Transverse colon (tissue), 4 donors: ENCODE results near the gene PPCS. TPM values are rescaled to one million over a fixed set of nuclear protein-coding genes. Genes with fewer than 3 reads are reported as not detected.
A peak's percentile ranks its signal among the peaks of the same experiment; 100 is the strongest.

Experiments used
- DNase-seq: peaks from one replicate; pipeline ENCODE4 v3.0.0-alpha.2; 2019
- H3K27ac ChIP-seq, 4 donors: fragments of 200-600 bp; sonication (generic); 2 replicates each; pipeline ENCODE4 v1.5.1; 2016 to 2018; ENCODE audit warnings: inconsistent platforms in 4 of 4
- H3K27me3 ChIP-seq: fragments of 200-600 bp; sonication (generic); 2 replicates; pipeline ENCODE4 v1.5.1; 2017; ENCODE audit warnings: inconsistent platforms
- H3K36me3 ChIP-seq, 4 donors: fragments of 200-600 bp; sonication (generic); 2 replicates each; pipeline ENCODE4 v1.5.1; 2017 to 2019; ENCODE audit warnings: inconsistent platforms in 4 of 4
- H3K4me1 ChIP-seq, 4 donors: fragments of 200-600 bp; sonication (generic); 2 replicates each; pipeline ENCODE4 v1.5.1; 2017 to 2020; ENCODE audit warnings: inconsistent platforms in 4 of 4
- H3K4me3 ChIP-seq, 4 donors: fragments of 200-600 bp; sonication (generic); 1 replicate in 1 of 4; 2 replicates in 3 of 4; pipeline versions ENCODE4 v1.5.1 to v1.6.1; 2017 to 2019; ENCODE audit warnings: inconsistent platforms in 4 of 4
- H3K9me3 ChIP-seq, 2 donors: fragments of 200-600 bp; sonication (generic); 2 replicates each; pipeline ENCODE4 v1.5.1; 2017 to 2019; ENCODE audit warnings: inconsistent platforms in 2 of 2
- EP300 ChIP-seq: sonication (generic); formaldehyde crosslinking; IDR thresholded peaks from one replicate; pipeline ENCODE4 v1.6.1; 2017; ENCODE audit warnings: antibody characterized with exemption, low read depth
- POLR2A ChIP-seq: fragments of 450-650 bp; IDR thresholded peaks from one replicate; pipeline ENCODE4 v1.6.1; 2016; ENCODE audit warnings: antibody characterized with exemption, mild to moderate bottlenecking, moderate library complexity
- POLR2AphosphoS5 ChIP-seq, 3 donors: sonication (generic); formaldehyde crosslinking; IDR thresholded peaks; one replicate each; pipeline ENCODE4 v1.6.1; 2016; ENCODE audit warnings: antibody characterized with exemption in 3 of 3
- WGBS, 2 donors: methylation state at CpG; one replicate each; pipeline ENCODE4 v1.1.5; 2018; ENCODE audit warnings: low coverage in 1 of 2; 5-methylcytosine and 5-hydroxymethylcytosine counted together
- in situ Hi-C, 4 donors: fragments of 200-750 bp; cut with MboI; loops; one replicate each; pipeline versions ENCODE4 v1.15.0 to v1.15.1; 2017; ENCODE audit warnings: low sequenced_read_pairs in 3 of 4, low pct_ligation_motif_present in 1 of 4, low pct_unique_long_range_greater_than_20kb in 1 of 4
- intact Hi-C: fragments of 100-400 bp; cut with DNase I; formaldehyde crosslinking; loops from one replicate; pipeline ENCODE4 v1.15.1; 2023; ENCODE audit warnings: low total_unique reads
- total RNA-seq, 4 donors: library from RNA; depleted of rRNA; stranded (reverse); fragments of >200 nt; gene quantifications; one replicate each; pipeline ENCODE4 v1.1.0, GENCODE V29; 2016
- TF ChIP-seq, protein P1 (sequence below), 5 experiments: fragments of 200-600 bp in 3 of 5; fragments of 450-650 bp in 2 of 5; sonication (generic) in 3 of 5; IDR thresholded peaks; 1 replicate in 2 of 5; 2 replicates in 3 of 5; pipeline ENCODE4 v1.5.1; 2016 to 2017; ENCODE audit warnings: antibody characterized with exemption in 5 of 5, inconsistent platforms in 3 of 5, mild to moderate bottlenecking in 2 of 5, moderate library complexity in 1 of 5

Gene PPCS
- total RNA-seq, 4 donors from 2014 or later: 14.3 to 105 (median 57.6) TPM

DNA sequence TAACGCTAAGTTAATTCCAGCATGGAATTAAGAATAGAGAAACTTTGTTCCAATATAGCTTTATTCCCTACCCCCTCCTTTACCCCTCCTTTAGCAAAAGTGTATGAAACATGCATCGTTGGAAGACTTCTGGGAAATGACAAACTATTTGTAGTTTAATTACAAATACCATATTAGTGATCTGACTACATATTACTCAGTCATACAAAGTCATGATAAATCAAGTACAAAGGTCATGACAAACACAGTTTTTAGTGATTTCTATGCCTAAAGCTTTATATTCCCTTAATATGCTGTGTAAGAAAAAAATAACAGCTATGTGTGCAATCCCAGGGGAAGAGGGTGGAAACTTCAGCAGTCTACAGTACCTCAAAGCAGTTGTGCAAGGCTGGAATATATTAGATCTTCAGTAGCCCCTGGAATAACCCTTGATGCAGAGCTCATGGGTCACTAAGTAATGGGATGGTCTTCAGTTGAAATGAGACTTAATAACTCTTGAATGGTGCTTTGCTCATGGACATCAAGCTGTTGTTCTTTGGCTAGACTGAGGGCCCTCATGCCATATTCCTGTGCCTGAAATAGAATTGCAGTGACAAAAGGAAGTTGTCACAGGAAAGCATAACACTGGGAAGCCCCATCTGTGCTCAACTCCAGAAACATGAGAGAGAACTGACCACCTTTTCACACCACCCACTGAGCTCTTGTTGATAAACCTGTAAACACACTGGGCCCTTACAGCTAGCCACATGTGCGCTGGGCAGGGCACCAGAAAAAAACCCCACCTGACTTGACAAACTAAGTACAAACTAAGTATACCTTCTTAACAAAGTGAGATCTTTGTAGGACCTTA is 25.8 kb upstream of the PPCS start:
- no peaks in the 10 kb centered on the region for H3K36me3 ChIP-seq
- H3K4me1 ChIP-seq: peaks cover 3 to 22% (median 9%) of the 10 kb centered on the region in 4 donors
- no peaks in the 10 kb centered on the region for H3K9me3 ChIP-seq
- TF ChIP-seq EP300: no peak
- no peak for TF ChIP-seq POLR2AphosphoS5 (IDR thresholded peaks at IDR 0.05)
- no peak for TF ChIP-seq POLR2A
- TF ChIP-seq, protein P1, sequence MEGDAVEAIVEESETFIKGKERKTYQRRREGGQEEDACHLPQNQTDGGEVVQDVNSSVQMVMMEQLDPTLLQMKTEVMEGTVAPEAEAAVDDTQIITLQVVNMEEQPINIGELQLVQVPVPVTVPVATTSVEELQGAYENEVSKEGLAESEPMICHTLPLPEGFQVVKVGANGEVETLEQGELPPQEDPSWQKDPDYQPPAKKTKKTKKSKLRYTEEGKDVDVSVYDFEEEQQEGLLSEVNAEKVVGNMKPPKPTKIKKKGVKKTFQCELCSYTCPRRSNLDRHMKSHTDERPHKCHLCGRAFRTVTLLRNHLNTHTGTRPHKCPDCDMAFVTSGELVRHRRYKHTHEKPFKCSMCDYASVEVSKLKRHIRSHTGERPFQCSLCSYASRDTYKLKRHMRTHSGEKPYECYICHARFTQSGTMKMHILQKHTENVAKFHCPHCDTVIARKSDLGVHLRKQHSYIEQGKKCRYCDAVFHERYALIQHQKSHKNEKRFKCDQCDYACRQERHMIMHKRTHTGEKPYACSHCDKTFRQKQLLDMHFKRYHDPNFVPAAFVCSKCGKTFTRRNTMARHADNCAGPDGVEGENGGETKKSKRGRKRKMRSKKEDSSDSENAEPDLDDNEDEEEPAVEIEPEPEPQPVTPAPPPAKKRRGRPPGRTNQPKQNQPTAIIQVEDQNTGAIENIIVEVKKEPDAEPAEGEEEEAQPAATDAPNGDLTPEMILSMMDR (IDR thresholded peaks at IDR 0.05): no peak
- no peak for DNase-seq
- H3K27me3 ChIP-seq: no peaks in the 10 kb centered on the region
- 82 to 100% methylated on average over 2 to 3 of the region's 3 CpGs for WGBS, 2 donors
- intact Hi-C loops: no loop called here
- H3K4me3 ChIP-seq: no peak overlapping the region
- in situ Hi-C loops: no loop called here
- H3K27ac ChIP-seq: peak overlapping the region; percentile 65 to 80 (median 76)

DNA sequence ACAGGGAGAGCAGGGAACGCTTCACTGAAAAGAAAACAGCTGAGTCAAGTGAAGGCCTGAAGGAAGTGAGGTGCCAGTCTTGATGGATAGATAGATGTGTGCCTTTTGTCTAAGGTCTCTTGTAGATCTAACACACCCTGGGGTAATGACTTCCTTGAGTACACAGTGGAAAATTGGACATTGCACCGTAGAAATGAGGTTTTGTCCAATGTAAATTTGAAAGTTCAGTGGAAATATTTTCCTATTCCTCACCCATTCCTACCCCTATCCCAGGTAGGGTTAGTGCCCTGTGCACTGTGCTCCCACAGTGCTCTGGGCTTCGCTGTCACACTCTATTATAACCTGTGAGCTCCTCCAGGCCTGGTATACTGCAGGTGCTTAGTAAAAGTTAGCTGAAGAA is 24.8 kb upstream of the PPCS start:
- Histone ChIP-seq H3K27me3 (no peaks in the 10 kb centered on the region), H3K4me3 (no peak overlapping the region), H3K4me1 (peaks cover 3 to 22% (median 9%) of the 10 kb centered on the region in 4 donors), H3K36me3 (no peaks in the 10 kb centered on the region), H3K9me3 (no peaks in the 10 kb centered on the region), H3K27ac (peak overlapping the region; percentile 65 to 80 (median 76))
- intact Hi-C loops (no loop called here), in situ Hi-C loops (no loop called here)
- TF ChIP-seq, protein P1 (IDR thresholded peaks at IDR 0.05): no peak
- TF ChIP-seq POLR2AphosphoS5 (IDR thresholded peaks at IDR 0.05): peak in 2 of 3 donors; percentile 43 to 68
- WGBS, 2 donors: 33 to 48% methylated on average over 3 of the region's 3 CpGs
- DNase-seq: peak; percentile 27

DNA sequence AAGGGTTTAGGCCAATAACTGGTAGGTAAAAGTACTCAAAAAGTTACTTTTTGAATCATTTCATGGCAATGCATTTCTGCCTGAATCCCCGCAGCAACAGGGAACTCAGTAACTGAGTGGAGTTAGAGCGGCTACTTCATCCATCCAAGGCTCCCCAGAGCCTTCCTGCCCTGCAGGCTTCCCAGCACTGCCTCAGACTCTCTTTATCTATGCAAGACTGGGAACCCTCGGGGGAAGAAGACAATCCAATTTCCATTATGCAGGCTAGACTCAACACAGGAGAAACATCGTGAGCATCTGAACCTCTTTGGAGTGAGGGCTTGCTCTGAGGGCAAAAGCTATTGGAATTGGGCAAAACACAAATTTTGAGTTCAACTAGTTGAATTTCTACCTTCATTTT is 23.6 kb upstream of the PPCS start:
- in situ Hi-C loops (no loop called here), intact Hi-C loops (no loop called here)
- TF ChIP-seq POLR2A (no peak), POLR2AphosphoS5 (IDR thresholded peaks at IDR 0.05) (no peak), EP300 (no peak)
- TF ChIP-seq, protein P1 (IDR thresholded peaks at IDR 0.05): no peak
- 80 to 88% methylated on average over 1 to 4 of the region's 4 CpGs for WGBS, 2 donors
- H3K27me3 ChIP-seq: no peaks in the 10 kb centered on the region
- H3K36me3 ChIP-seq: no peaks in the 10 kb centered on the region
- H3K4me1 ChIP-seq: peaks cover 3 to 22% (median 9%) of the 10 kb centered on the region in 4 donors
- no peak for DNase-seq
- H3K4me3 ChIP-seq: no peak overlapping the region
- no peaks in the 10 kb centered on the region for H3K9me3 ChIP-seq
- no peak overlapping the region for H3K27ac ChIP-seq

DNA sequence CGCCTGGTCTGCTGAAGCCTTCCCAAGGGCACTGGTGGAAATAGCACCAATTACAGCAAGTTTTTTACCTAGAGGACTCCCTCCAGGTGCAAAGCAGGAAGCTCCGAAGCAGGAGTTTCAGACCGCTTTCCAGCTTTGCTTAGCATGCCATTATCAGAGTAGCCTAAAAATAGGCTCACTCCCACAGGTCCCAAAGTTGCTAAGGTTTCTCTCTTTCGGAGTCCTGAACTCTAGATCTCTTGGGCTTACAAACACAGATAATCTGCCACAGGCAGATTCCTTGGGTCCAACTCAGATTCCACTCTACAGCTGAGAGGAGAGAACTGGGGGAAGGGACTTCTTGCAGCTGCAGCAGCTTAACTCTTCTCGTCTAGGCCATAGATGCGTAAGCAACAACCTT is 23.0 kb upstream of the PPCS start:
- Histone ChIP-seq H3K36me3 (no peaks in the 10 kb centered on the region), H3K4me3 (no peak overlapping the region), H3K27ac (no peak overlapping the region), H3K9me3 (no peaks in the 10 kb centered on the region), H3K27me3 (no peaks in the 10 kb centered on the region), H3K4me1 (peaks cover 3 to 22% (median 9%) of the 10 kb centered on the region in 4 donors)
- TF ChIP-seq, protein P1 (IDR thresholded peaks at IDR 0.05): no peak
- TF ChIP-seq EP300 (no peak), POLR2AphosphoS5 (IDR thresholded peaks at IDR 0.05) (no peak), POLR2A (no peak)
- intact Hi-C loops: no loop called here
- in situ Hi-C loops: no loop called here
- no peak for DNase-seq
- WGBS, 2 donors: 81% methylated on average over 6 of the region's 6 CpGs; no CpG with 5 or more reads in 1 of the 2 donors
